Measurements from ENCODE around the gene MAPK14.
"Not testable (repeated sequence)": the region's sequence is repeated elsewhere in the genome, so short reads cannot be mapped to it uniquely, and the experiment has no call there.

MAPK14 gene

GRCh38 chr6:36070252-36070651 lies 42.6 kb downstream of the MAPK14 start:
- no peak for DNase-seq (ENCODE audit: low spot score)

DNA sequence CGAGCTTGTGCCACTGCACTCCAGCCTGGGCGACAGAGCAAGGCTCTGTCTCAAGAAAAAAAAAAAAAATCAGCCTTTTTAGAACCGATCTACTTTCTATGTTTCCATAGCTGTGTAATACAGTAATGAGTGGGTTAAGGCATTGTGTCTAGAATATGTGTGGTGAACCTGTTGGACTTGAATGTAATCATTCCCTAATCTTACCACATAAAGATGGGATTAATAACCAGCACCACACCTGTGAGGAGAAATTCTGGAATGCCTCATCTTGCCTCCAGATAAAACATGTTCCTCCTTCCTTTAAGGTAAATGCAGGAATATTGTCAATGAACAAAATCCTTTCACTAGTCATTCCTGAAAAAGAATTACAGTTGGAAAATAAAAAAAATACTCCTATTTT lies 43.7 kb downstream of the MAPK14 start:
- DNase-seq (ENCODE audit: low spot score) = no peak

DNA sequence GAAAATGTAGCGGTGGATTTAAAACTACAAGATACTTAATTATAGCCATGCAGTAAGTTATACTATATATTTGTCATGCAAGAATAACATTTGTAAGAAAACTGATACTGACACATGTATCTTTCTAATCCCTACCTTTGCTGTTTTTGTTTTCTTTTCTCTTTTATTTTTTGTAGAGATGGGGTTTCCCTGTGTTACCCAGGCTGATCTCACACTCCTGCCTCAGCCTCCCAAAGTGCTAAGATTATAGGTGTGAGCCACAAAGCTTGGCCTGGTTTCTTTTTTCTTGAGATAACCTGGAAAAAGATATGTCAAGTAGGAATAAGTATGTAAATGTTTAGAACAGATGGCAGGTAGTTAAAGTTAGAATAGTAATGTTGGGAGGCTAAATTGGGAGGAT lies 44.1 kb downstream of the MAPK14 start:
- no peak for DNase-seq (ENCODE audit: low spot score)

DNA sequence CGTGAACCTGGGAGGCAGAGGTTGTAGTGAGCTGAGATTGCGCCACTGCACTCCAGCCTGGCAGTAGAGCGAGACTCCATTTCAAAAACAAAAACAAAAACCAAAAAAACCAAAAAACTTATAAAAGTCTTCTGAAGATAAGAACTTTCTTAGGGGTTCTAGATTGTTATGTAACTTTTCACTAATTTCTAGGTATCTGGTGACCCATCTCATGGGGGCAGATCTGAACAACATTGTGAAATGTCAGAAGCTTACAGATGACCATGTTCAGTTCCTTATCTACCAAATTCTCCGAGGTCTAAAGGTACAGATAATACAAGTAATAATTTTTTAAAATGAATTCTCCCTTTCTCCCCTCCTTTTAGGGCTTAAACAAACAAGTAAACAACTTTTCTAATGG lies 45.1 kb downstream of the MAPK14 start:
- DNase-seq (ENCODE audit: low spot score) = no peak

DNA sequence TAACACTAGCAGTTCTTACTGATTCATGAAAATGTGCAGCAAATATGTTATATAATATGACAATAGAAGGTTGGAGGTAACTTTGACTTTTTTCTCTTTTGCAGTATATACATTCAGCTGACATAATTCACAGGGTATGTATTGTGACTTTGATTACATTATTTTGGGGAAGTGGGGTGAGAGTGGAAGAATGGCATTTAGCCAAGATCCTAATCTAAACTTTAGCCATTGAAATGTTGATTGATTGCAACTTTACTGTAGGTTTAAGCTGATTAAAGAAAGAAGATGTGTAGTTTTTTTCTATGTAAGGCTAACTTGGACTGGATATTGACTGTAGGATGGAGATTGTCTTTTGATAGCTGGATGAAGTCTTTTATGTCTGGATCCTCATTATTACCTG lies 46.0 kb downstream of the MAPK14 start:
- DNase-seq (ENCODE audit: low spot score) = no peak

- DNase-seq (ENCODE audit: low spot score) = no peak
These were observed 48.0 kb downstream of the MAPK14 start for GRCh38 chr6:36075656-36076055.

DNA sequence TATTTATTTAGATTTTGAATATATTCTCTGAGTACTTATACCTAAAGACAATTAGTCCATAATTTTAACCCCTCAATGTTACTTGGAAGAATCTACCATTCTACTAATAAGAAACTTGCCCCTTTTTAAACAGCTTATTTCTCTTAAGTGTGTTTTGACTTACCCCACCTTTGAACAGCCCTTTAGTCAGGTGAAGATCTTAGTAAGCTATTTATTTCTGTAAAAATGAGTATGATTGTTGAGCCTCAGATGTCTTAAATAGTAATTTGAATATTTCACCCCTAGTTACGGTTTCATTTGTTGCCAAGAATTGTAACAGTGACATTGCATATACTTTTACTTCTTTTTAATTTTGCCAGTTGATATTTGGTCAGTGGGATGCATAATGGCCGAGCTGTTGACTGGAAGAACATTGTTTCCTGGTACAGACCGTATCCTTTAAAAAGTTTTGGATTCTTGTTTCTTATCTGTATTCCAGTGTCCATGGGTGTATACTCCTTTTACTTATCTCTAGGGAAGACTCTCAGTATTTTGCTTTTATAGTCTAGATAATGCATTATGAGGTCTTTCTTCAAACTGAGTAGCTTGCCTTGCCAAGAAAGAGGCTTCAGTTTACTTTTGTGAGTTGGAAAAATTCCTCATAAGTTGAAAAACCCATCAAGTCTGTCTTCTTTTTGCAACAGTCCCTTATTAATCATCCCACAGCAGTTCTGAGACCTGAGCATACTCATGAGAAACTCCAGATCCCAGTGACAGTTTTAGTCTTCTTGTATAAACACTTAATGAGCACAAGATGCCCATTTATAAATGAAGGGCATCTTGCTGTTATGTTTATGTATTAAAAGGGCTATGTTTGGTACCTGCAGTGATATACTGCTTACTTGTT lies 48.8 kb downstream of the MAPK14 start:
- no peak for DNase-seq (ENCODE audit: low spot score)

DNA sequence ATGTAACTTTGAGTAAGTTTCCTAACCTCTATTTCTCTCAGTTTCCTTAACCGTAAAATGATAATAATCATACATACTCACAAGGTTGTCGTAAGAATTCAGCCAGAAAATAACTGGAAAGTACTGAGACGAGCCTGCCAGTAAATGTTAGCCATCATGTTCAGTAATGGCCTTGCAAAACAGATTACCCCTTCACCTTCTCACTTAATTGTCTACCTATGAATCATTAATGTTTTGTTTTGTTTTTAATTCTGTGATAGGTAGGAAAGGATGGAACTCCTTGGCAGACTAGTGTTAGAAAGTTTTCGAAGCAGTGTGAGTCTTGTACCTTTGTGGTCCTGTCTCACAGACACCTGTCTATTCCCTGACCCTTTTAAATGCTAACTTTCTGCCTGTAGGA lies 50.6 kb downstream of the MAPK14 start:
- no peak for DNase-seq (ENCODE audit: low spot score)

GRCh38 chr6:36079601-36080000 lies 52.0 kb downstream of the MAPK14 start:
- no peak for DNase-seq (ENCODE audit: low spot score)

DNA sequence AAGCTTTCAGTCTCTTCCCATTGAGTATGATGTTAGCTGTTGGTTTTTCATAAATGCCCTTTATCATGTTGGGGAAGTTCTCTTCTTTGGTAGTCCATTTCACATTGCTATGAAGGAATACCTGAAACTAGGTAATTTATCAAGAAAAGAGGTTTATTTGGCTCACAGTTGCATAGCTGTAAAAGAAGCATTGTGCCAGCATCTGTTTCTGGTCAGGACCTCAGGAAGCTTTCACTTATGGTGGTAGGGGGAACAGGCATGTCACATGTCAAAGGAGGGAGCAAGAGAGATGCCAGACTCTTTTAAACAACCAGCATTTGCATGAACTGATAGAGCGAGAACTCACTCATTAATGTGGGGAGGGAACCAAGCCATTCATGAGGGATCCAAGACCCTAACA lies 54.7 kb downstream of the MAPK14 start:
- DNase-seq (ENCODE audit: low spot score) = no peak

- no peak for DNase-seq (ENCODE audit: low spot score)
These were observed 55.8 kb downstream of the MAPK14 start for GRCh38 chr6:36083446-36083845.

GRCh38 chr6:36088204-36088603 lies 60.6 kb downstream of the MAPK14 start:
- DNase-seq (ENCODE audit: low spot score) = not testable (repeated sequence)

DNA sequence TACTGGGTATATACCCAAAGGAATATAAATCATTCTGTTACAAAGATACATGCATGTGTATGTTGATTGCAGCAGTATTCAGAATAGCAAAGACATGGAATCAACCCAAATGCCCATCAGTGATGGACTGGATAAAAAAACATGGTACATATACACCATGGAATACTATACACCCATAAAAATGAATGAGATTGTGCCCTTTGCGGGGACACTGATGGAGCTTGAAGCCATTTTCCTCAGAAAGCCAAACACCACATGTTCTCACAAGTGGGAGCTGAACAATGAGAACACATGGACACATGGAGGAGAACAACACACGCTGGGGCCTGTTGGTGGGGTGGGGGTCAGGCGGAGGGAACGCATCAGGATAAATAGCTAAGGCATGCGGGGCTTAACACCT lies 61.4 kb downstream of the MAPK14 start:
- DNase-seq (ENCODE audit: low spot score) = no peak

DNA sequence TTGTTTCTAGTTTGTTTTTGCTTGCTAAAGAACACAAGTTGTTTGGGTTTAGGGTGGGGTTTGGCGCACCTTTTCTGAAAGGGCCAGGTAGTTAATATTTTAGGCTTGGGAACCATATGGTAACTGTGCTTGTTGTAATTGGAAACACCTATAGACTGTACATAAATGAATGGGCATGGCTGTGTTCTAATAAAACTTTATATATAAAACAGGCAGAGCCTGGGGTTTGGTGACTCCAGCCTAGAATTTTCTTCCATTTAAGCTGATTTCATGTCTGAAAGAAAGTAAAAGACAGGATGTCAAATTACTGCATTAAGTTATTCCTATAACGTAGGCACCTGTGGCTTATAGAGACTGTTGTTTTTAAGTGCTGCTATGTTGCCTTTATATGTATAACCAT lies 66.6 kb downstream of the MAPK14 start:
- no peak for DNase-seq (ENCODE audit: low spot score)

DNA sequence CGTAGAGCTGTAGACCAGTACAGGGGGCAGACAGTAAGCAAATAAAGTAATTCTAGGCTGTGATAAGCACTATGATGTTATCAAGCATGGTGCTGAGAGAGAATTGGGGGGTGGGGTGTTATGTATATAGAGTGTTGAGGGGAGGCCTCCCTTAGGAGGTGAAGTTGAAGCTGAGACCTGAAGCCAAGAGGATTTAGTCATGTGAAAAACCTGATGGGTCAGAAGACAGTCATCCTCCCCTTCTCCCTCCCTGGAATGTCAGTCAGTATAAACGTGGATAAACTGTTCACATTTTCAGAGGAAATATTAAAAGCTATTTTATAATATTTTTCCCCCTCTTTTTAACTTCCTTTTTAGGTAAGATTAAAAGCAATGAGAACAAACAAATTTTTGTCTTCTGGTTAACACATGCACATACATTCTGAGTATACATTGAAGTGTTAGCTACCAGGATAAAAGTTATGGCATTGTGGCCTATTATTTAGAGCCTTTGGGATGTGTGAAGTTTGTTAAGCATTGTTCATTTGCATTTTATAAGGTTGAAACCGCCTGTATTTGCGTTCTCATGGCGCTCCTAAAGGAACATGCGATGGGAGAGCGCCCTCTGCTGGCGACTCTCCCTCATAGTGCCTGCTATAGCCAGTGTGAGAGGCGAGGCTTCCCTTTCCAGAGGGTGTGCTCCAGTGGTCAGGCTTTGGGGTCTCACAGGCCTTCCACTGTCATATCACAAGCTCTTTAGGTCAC lies 67.3 kb downstream of the MAPK14 start:
- DNase-seq (ENCODE audit: low spot score) = peak; percentile 80

- DNase-seq (ENCODE audit: low spot score) = no peak
These were observed 68.1 kb downstream of the MAPK14 start for GRCh38 chr6:36095497-36096391.

DNA sequence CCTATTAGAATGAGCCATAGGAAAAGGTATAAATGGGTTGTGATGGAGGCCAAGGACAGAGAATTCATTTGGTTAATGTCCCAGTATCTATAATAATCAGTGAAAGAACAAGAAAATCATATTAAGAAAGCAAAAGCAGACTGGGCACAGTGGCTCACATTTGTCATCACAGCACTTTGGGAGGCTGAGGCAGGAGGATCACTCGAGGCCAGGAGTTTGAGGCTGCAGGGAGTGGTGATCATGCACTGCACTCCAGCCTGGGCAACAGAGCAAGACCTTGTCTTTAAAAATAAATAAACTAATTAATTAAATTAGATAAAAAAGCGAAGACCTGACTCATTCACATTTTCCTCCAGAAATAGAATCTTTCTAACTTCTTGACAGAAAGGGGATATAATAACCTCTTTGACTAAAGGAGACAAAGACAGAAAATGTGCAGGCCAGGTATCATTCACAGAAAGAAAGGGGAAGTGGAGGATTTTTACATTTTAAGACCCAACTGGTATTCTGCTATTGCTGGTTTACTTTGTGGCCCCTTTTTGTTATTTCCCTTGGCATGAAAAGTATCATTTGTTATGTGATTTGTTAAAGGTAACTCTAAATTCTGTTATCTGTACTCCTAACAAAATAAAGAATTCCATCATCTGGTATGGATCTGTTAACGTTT lies 70.8 kb downstream of the MAPK14 start:
- no peak for DNase-seq (ENCODE audit: low spot score)

DNA sequence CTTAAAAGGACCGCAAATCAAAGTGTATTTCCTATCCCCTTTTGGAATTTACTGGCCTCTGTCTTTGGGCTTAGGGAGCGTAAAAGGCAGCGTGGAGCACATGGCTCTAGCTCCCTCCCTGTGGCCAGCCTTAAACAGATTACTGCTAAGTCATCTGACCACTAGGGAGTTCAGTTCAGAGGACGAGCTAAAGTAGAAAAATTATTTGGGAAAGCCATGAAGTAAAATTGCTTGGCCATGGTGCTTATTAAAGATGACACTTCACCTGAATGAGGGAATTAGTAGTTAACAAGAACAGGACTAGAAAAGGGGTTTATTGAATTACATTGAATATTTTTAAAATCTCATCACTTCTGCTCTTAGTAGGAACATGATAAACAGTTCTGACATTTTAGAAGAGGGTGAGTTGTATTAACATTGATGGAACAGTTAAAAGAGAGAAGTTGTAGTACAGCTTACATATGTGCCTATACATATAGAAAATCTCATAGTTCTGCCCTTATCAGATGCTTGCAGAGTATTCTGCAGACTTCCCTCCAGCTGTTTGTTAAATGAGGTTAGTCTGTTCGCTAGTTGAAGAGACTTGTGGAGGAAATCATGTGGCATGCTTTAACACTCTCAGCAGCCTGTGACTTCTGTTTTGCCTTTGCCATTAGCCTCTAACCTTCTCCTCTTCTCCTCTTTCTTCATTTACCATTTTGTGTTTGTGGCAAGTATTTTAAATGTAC lies 71.5 kb downstream of the MAPK14 start:
- no peak for DNase-seq (ENCODE audit: low spot score)

DNA sequence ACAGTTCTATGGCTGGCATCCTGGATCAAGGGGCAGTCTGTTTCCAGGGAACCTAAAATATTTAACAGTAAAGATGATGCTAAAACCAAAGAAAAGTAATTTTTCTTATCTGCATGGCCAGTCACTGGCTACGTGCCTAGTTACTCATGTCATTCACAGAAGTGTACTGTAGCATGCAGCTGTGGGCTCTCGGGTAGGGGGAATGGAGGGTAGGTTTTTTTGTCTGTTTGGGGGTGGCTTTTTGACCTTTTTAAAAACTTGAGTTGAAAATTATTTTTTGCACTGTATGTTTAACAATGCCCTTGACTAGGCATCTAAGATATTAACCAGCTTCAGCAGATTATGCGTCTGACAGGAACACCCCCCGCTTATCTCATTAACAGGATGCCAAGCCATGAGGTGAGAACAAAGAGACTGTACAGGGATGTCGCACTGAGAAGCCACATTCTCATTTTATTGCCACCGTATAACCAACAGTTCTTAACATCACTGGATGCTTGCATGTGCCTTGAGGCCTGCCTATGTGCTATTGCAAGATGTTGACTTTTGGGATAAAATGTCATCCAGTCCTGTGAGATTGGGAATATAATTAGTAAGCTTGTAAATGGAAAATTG lies 72.4 kb downstream of the MAPK14 start:
- peak; percentile 62 for DNase-seq (ENCODE audit: low spot score)

DNA sequence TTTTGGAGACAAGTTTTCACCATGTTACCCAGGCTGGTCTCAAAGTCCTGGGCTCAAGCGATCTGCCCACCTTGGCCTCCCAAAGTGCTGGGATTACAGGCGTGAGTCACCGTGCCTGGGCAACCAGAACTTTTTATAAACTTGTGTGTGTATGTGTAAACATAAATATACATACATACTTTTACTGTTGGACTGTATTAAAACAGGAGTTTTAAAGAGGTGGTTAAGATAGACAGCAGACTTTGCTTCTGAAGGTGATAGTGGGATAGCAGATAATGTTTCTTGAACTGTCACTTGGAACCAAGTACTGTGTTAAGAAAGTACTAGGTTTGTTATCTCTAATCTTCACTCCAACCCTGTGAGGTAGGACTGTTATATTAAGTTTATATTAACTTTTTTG lies 74.1 kb downstream of the MAPK14 start:
- DNase-seq (ENCODE audit: low spot score) = no peak

DNA sequence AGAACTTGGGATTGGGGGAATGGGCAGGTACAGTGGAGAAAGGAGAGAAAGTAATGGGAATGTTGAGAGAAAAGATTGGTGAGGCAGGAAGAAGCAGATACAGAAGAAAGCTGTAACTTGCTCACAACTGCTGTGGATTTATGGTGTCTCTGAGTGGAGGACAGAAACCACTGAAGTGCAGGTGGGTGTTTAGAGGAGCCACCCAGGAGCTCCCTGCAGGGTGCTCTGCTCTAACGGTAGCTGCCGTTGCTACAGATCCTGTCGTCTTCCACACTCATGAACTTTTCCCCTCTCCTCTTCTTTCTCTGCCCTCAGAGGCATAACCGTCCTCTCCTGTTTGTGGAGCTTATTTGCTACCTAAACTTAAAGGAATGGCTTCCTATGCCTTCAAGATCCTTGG lies 75.2 kb downstream of the MAPK14 start:
- DNase-seq (ENCODE audit: low spot score) = no peak
